ENCODE data around the gene IL17F. TPM values are rescaled to one million over a fixed set of nuclear protein-coding genes. Genes with fewer than 3 reads are reported as not detected.

IL17F gene
- polyA plus RNA-seq, 3 donors, result not detected

DNA sequence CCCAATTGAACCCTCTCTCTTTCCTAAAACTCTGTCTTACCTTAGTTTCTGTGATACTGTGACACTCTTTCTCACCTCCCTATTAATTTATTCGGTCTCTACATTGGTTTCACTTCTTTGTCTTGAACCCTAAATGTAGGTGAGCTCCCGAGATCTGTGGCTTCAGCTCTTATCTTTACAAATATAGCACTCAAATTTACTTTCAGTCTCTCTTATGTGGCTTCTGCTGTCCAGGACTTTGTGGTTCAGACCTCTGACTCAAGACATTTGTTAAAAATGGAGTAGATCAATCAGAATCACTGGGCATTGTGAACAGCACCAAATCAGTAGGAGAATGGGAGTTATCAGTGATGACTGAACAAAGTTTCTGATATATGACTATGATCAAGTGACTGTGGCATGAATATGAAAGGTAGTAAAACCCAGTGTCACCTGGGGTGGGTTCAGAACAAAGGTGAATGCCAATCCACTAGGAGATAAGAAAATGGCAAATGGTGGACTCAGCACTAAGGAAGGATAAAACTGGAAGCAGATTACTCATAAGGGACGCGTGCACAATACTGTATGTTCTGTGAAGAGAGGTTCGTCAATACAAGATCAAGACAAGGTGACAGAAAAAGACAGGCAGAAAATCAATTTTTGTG lies 27.2 kb downstream of the IL17F start:
- Mint-ChIP-seq H3K4me1 (no peaks in the 10 kb centered on the region), H3K27ac (no peak overlapping the region), H3K4me3 (no peak overlapping the region), H3K36me3 (no peaks in the 10 kb centered on the region), H3K27me3 (ENCODE audit: low read depth in 3 of 3) (no peaks in the 10 kb centered on the region), H3K9me3 (peaks cover 0 to 2% (median 0%) of the 10 kb centered on the region in 7 donors)
- Histone ChIP-seq H3K4me2 (replicated peaks; ENCODE audit: extremely low read depth, low read length, poor library complexity, severe bottlenecking) (no peak overlapping the region), H3K4me3 (replicated peaks in 1 of 3; ENCODE audit: low read depth in 2 of 3, low read length in 3 of 3) (no peak overlapping the region), H3K36me3 (replicated peaks in 1 of 2; ENCODE audit: control insufficient read depth in 1 of 2, insufficient read depth in 2 of 2, low read length in 2 of 2) (no peaks in the 10 kb centered on the region), H3K9ac (ENCODE audit: insufficient read depth, low read length, poor library complexity, severe bottlenecking) (no peak overlapping the region), H4K20me1 (ENCODE audit: insufficient read depth, low read length) (no peaks in the 10 kb centered on the region), H3K9me3 (replicated peaks in 1 of 2; ENCODE audit: control insufficient read depth in 1 of 2, insufficient read depth in 1 of 2, low read length in 2 of 2) (no peaks in the 10 kb centered on the region), H3K4me1 (ENCODE audit: control insufficient read depth in 1 of 2, insufficient read depth in 2 of 2, low read length in 2 of 2) (no peaks in the 10 kb centered on the region), H3K27me3 (ENCODE audit: control insufficient read depth in 2 of 2, insufficient read depth in 2 of 2, low read length in 2 of 2) (no peaks in the 10 kb centered on the region), H3K79me2 (ENCODE audit: insufficient read depth, low read length) (no peaks in the 10 kb centered on the region), H2AFZ (ENCODE audit: insufficient read depth, low read depth, low read length, poor library complexity, severe bottlenecking) (no peak overlapping the region), H3K27ac (ENCODE audit: low read depth in 1 of 2, low read length in 2 of 2) (no peak overlapping the region)
- intact Hi-C loops (cut with micrococcal nuclease), result no loop called here
- DNase-seq, result no peak
- 93% methylated on average over 3 of the region's 5 CpGs for WGBS (ENCODE audit: insufficient coverage)
- TF ChIP-seq, protein P1, sequence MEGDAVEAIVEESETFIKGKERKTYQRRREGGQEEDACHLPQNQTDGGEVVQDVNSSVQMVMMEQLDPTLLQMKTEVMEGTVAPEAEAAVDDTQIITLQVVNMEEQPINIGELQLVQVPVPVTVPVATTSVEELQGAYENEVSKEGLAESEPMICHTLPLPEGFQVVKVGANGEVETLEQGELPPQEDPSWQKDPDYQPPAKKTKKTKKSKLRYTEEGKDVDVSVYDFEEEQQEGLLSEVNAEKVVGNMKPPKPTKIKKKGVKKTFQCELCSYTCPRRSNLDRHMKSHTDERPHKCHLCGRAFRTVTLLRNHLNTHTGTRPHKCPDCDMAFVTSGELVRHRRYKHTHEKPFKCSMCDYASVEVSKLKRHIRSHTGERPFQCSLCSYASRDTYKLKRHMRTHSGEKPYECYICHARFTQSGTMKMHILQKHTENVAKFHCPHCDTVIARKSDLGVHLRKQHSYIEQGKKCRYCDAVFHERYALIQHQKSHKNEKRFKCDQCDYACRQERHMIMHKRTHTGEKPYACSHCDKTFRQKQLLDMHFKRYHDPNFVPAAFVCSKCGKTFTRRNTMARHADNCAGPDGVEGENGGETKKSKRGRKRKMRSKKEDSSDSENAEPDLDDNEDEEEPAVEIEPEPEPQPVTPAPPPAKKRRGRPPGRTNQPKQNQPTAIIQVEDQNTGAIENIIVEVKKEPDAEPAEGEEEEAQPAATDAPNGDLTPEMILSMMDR (IDR thresholded peaks at IDR 0.05), result no peak

DNA sequence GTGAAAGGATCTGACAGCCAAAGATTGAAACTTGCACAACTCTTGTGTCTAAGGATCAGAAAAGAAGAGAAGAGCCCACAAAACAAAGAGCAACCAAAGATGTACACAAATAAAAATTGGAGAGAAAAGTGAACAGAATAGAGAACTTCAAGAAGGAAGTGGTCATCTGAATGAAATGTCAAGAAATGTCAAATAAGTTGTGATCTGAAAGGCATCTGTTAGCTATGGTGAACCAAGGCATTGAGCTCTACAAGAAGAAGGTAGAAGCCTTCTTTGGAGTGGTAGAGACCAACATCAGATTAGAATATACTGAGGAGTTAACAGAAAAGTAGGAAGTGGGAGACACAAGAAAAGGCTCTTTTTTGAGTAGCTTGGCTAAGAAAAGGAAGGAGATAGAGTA lies 28.5 kb downstream of the IL17F start:
- Histone ChIP-seq H3K36me3 (replicated peaks in 1 of 2; ENCODE audit: control insufficient read depth in 1 of 2, insufficient read depth in 2 of 2, low read length in 2 of 2) (no peaks in the 10 kb centered on the region), H3K79me2 (ENCODE audit: insufficient read depth, low read length) (no peaks in the 10 kb centered on the region), H3K27ac (ENCODE audit: low read depth in 1 of 2, low read length in 2 of 2) (no peak overlapping the region), H3K4me3 (replicated peaks in 1 of 3; ENCODE audit: low read depth in 2 of 3, low read length in 3 of 3) (no peak overlapping the region), H3K9me3 (replicated peaks in 1 of 2; ENCODE audit: control insufficient read depth in 1 of 2, insufficient read depth in 1 of 2, low read length in 2 of 2) (no peaks in the 10 kb centered on the region), H3K9ac (ENCODE audit: insufficient read depth, low read length, poor library complexity, severe bottlenecking) (no peak overlapping the region), H3K4me2 (replicated peaks; ENCODE audit: extremely low read depth, low read length, poor library complexity, severe bottlenecking) (no peak overlapping the region), H2AFZ (ENCODE audit: insufficient read depth, low read depth, low read length, poor library complexity, severe bottlenecking) (no peak overlapping the region), H3K27me3 (ENCODE audit: control insufficient read depth in 2 of 2, insufficient read depth in 2 of 2, low read length in 2 of 2) (no peaks in the 10 kb centered on the region), H4K20me1 (ENCODE audit: insufficient read depth, low read length) (no peaks in the 10 kb centered on the region), H3K4me1 (ENCODE audit: control insufficient read depth in 1 of 2, insufficient read depth in 2 of 2, low read length in 2 of 2) (no peaks in the 10 kb centered on the region)
- Mint-ChIP-seq H3K27ac (no peak overlapping the region), H3K9me3 (no peaks in the 10 kb centered on the region), H3K4me3 (no peak overlapping the region), H3K4me1 (no peaks in the 10 kb centered on the region), H3K36me3 (no peaks in the 10 kb centered on the region), H3K27me3 (ENCODE audit: low read depth in 3 of 3) (no peaks in the 10 kb centered on the region)
- TF ChIP-seq, protein P1 (IDR thresholded peaks at IDR 0.05), result no peak
- DNase-seq, result no peak
- intact Hi-C loops (cut with micrococcal nuclease), result no loop called here
